CD1c-positive myeloid dendritic cell (primary cell): ENCODE measurements around the gene ROBO2.

Experiments
- DNase-seq: peaks from one replicate; pipeline ENCODE4 v3.0.0-alpha.2; 2016; ENCODE audit errors: extremely low spot score

The ROBO2 gene

DNA sequence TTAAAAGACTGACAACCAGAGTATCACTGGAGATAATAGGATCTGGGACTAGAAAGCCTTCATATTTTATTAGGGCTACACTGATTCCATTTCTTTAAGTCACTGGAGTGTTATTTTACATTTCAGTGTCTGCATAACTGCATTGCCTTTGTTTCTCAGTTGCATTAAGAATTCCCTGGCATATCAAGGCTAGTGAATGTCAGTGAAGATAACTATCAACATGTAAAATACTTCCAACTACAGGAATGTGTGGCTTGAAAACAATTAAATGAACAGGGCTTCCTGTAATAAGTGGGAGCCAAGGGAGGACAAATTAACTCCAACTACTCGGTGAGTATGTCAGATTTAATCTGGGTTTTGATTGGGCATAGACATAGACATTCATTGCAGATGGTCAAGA lies 628.5 kb downstream of the ROBO2 start:
- no peak for DNase-seq

DNA sequence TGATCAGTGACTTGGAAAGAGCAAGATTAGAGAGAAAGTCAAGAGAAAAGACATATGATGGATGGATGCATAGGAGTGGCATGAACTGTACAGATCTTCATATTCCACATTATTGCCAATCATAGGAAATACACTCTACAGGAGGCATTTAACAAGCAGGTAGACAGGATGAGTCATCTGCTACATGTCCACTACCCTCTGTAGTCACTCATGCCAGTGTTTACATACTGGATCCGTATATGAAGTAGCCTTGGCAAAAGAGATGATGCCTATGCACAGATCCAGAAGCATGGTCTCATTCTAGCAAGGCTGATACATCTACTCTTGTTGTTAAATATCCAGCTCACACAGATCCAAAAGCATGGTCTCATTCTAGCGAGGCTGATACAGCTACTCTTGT lies 632.1 kb downstream of the ROBO2 start:
- no peak for DNase-seq

DNA sequence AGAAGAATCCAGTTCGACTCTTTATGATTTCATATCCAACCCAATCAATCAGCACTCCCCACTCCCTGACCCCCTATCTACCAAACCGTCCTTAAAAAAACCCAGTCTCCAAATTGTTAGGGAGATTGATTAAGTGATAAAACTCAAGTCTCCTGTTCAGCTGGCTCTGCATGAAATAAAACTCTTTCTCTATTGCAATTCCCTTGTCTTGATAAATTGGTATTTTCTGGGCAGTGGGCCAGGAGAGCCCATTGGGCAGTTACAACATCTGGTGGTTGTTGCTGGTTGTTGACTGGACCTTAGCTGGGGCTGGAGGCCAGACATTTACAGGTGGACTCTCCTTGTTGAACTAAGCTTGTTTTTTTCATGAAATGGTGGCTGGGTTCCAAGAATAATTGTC lies 642.3 kb downstream of the ROBO2 start:
- DNase-seq = no peak

DNA sequence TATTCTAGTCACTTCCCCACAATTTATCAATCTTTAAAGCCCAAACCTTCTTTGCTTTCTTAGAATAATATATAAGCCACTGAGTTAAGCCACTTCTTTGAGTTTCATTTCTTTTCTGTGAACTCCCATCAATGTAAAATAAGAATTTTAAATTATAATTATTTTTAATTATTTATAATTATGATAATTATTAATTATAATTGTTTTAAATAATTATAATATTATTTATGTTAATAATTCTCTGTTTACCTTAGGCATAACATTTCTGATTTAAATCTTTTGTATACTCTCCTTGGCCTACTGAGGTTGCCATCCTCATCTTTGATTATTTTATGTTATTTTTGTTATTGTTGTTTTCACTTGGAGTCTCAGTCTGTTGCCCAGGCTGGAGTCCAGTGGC lies 644.2 kb downstream of the ROBO2 start:
- no peak for DNase-seq

DNA sequence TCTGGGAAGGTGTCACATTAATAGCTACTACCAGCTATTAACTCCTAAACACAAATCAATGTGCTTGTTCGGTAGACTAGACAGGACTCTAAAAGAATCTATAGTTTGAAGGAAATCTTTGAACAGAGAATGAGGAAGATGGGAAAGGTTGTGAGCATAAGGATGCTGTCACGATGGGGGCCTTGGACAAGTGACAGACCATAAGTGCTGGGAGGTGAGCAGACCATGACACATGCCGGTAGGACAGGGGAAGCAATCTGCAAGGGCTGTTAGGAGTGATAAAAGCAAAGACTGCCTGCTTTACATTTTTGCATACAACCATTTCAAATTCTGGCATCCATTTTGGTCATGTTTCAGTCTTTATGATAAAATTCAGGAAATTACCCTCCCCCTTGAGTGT lies 645.8 kb downstream of the ROBO2 start:
- DNase-seq = no peak

DNA sequence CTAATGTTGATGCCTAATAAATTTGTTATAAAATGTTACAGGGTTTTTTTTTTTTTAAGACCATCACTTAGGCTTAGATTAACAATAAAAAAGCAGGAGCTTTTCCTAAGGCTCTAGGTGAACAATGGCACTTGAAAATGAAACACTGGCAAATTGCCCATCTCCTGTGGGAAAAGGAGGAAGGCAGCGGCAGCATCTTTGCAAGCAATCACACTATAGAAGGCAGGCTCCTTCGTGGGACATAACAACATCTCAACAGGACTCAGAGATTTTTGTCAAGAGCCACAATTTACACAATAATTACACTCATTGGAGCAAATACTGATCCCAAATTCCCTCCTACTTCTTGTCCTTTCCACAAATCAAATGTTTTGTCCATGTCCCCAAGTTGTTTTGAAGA lies 646.7 kb downstream of the ROBO2 start:
- DNase-seq = no peak

DNA sequence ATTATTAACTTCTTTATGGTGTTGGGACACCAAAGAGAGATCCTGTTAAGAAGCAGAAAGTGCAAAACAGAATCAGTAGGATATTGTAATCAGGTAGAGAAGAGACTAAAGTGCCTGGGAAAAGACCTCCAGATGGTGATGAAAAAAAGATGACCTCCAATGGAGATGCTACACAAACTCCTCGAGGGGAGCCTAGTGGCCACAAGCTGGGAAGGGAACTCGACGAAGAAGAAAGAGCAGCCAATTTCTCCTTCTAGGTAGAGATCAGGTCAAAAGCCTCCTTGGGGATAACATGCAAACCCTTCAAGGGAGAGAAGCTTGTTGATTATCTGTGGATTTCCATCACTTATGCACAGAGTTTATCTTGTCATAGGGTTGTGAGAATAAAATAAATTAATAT lies 647.6 kb downstream of the ROBO2 start:
- no peak for DNase-seq

DNA sequence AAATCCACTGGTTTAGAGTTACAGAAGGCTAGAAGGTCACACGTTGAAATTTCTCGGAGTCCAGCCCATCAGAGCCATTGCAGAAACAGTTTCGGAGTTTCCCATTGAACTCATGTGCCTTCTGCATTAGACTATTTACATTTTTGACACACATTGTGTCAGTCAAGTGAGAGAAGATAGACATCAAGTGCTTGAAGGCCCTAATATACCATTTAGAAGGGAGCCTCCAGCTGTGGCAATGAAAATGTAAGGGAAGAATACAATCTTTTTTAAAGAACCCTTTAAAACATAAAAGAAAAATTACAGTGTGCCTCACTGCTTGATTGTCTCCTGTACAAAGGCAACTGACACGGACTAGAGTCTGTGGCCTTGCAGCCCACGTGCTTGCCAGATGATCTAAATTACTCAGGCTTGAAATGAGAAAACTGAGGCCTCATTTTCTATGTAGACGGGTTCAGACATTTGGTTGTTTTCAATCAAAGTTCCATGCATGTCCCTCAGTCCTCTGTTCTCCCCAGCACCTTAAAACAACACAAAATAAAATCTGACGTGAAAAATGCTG lies 650.5 kb downstream of the ROBO2 start:
- no peak for DNase-seq

DNA sequence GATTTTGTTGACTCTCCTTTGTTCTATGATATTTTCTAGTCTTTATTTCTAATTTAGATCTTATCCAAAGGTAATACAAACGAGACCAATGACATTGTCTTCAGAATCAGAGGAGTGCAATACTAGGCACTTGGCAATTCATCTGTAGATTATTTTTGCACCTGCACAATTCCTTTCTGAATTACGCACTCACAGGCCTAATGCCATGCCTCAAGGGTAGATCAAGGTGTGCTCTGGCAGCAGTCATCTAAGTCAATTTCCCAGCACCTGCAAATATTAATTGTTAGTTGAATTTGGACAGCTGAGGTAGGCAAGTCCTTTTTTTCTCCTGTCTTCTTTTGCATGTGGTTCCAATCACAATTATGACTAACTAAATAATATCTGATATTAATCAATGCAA lies 653.2 kb downstream of the ROBO2 start:
- no peak for DNase-seq

DNA sequence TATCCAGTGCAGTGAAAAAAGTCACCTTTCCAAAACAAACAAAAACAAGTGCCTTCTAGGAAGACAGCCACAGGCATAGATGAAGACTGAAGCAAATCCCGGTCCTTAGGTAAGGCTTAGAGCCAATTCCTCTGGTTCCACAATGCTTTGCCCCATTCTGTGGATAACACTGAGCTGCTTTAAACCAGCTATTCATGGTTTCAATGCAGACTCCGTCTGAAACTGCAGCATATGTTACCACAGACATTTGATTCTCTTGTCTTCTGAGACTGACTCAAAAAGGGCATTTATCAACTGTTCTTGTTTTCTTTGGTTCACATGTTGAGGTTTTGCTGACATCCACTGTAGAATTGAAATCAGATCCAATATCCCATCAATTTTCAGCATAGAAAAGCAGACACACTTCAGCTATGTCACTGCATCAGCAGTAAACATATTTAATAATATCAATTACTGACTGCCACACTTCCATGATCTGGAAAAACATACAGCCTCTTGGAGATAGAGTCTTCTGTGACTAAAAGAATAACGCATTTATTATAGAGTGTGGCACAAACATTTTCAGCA lies 659.3 kb downstream of the ROBO2 start:
- no peak for DNase-seq
